HG02763 (cell line): Measurements from ENCODE around the gene INPP5F.
"Not testable (repeated sequence)": the region's sequence is repeated elsewhere in the genome, so short reads cannot be mapped to it uniquely, and the experiment has no call there.

Source experiments
- ATAC-seq: cut with Tn5 transposase; IDR thresholded peaks from one replicate; pipeline ENCODE4 v1.9.1; 2021; ENCODE audit warnings: mild to moderate bottlenecking, moderate library complexity; ENCODE audit not compliant: unreplicated experiment

Gene INPP5F

GRCh38 chr10:119772334-119772733 is 46.5 kb downstream of the INPP5F start:
- ATAC-seq = no peak

- ATAC-seq = not testable (repeated sequence)
Measured at GRCh38 chr10:119773041-119773440, 47.2 kb downstream of the INPP5F start.

GRCh38 chr10:119775529-119775928 is 49.7 kb downstream of the INPP5F start:
- no peak for ATAC-seq

- ATAC-seq = no peak
Measured at GRCh38 chr10:119776536-119776935, 50.7 kb downstream of the INPP5F start.

GRCh38 chr10:119777686-119778085 is 51.8 kb downstream of the INPP5F start:
- ATAC-seq = no peak

- no peak for ATAC-seq
Measured at GRCh38 chr10:119778776-119779445, 53.1 kb downstream of the INPP5F start.

- ATAC-seq = no peak
Measured at GRCh38 chr10:119780879-119781480, 55.1 kb downstream of the INPP5F start.

GRCh38 chr10:119781498-119781897 is 55.6 kb downstream of the INPP5F start:
- no peak for ATAC-seq

GRCh38 chr10:119782981-119783664 is 57.3 kb downstream of the INPP5F start:
- ATAC-seq = no peak

- no peak for ATAC-seq
Measured at GRCh38 chr10:119783665-119784027, 57.8 kb downstream of the INPP5F start.

- ATAC-seq = no peak
Measured at GRCh38 chr10:119784340-119785067, 58.7 kb downstream of the INPP5F start.

- no peak for ATAC-seq
Measured at GRCh38 chr10:119786117-119786769, 60.4 kb downstream of the INPP5F start.

GRCh38 chr10:119795101-119795500 is 69.3 kb downstream of the INPP5F start:
- not testable (repeated sequence) for ATAC-seq

- no peak for ATAC-seq
Measured at GRCh38 chr10:119796039-119796438, 70.2 kb downstream of the INPP5F start.

- ATAC-seq = no peak
Measured at GRCh38 chr10:119801176-119801575, 75.3 kb downstream of the INPP5F start.

GRCh38 chr10:119801998-119802538 is 76.2 kb downstream of the INPP5F start:
- no peak for ATAC-seq

GRCh38 chr10:119803264-119803663 is 77.4 kb downstream of the INPP5F start:
- ATAC-seq = no peak

GRCh38 chr10:119805702-119806230 is 79.9 kb downstream of the INPP5F start:
- no peak for ATAC-seq

GRCh38 chr10:119806334-119807130 is 80.7 kb downstream of the INPP5F start:
- no peak for ATAC-seq
